Panc1 (cell line): Measurements from ENCODE around the gene PRR36. TPM values are rescaled to one million over a fixed set of nuclear protein-coding genes. Genes with fewer than 3 reads are reported as not detected.
A peak's percentile ranks its signal among the peaks of the same experiment; 100 is the strongest.

Experiments used
- ATAC-seq: fragments of 200-7000 bp; cut with Tn5 transposase; 2 replicates; pipeline ENCODE4 v1.9.1; 2020; ENCODE audit warnings: mild to moderate bottlenecking, moderate library complexity
- BruUV-seq: library from RNA; stranded (reverse); fragments of 400-500 nt; replicated peaks from 2 replicates; lab custom pipeline; 2021; lab: Mats Ljungman, UMichigan
- CTCF ChIA-PET: fragments of 300-600 bp; sonication (Branson Sonifier 250); formaldehyde crosslinking; loops from one replicate; lab custom pipeline; 2022; ENCODE audit warnings: antibody characterized with exemption; lab: Charles Lee
- POLR2A ChIA-PET: fragments of 300-600 bp; sonication (Branson Sonifier 250); formaldehyde crosslinking; loops from one replicate; lab custom pipeline; 2022; ENCODE audit warnings: antibody characterized with exemption; lab: Charles Lee
- DNase-seq: peaks from one replicate; pipeline ENCODE4 v3.0.0-alpha.2; 2010; ENCODE audit warnings: low read depth, low spot score
- H3K27ac ChIP-seq: 2 replicates; pipeline ENCODE4 v1.5.1; 2011; ENCODE audit warnings: mild to moderate bottlenecking, low read length, inconsistent platforms
- H3K27me3 ChIP-seq: fragments of 200-500 bp; sonication (Bioruptor generic); 2 replicates; pipeline ENCODE4 v1.6.0; 2014; ENCODE audit warnings: low read length, inconsistent platforms; ENCODE audit not compliant: control insufficient read depth, insufficient read depth
- H3K36me3 ChIP-seq: fragments of 200-500 bp; sonication (Bioruptor generic); 2 replicates; pipeline ENCODE4 v1.5.1; 2014; ENCODE audit warnings: inconsistent platforms, mild to moderate bottlenecking, low read length, moderate library complexity; ENCODE audit not compliant: control insufficient read depth, insufficient read depth
- H3K4me1 ChIP-seq: 2 replicates; pipeline ENCODE4 v1.5.1; 2011; ENCODE audit warnings: inconsistent platforms, mild to moderate bottlenecking, low read length, moderate library complexity; ENCODE audit not compliant: control insufficient read depth, insufficient read depth
- H3K4me3 ChIP-seq, 2 experiments: 2 replicates each; pipeline ENCODE4 v1.5.1; 2011 to 2012; ENCODE audit warnings: low read depth in 2 of 2, low read length in 2 of 2, mild to moderate bottlenecking in 2 of 2, inconsistent platforms in 1 of 2, moderate library complexity in 1 of 2
- H3K9me3 ChIP-seq: fragments of 200-500 bp; sonication (Bioruptor generic); 2 replicates; pipeline ENCODE4 v1.5.1; 2014; ENCODE audit warnings: low read depth, mild to moderate bottlenecking, inconsistent platforms, low read length, moderate library complexity; ENCODE audit not compliant: control insufficient read depth, insufficient read depth
- POLR2AphosphoS5 ChIP-seq: IDR thresholded peaks from 2 replicates; pipeline ENCODE4 v1.6.1; 2012; ENCODE audit warnings: mild to moderate bottlenecking, low read depth, low read length, moderate library complexity
- SIN3A ChIP-seq: IDR thresholded peaks from 2 replicates; pipeline ENCODE4 v1.6.1; 2012; ENCODE audit warnings: low read depth, mild to moderate bottlenecking, low read length, moderate library complexity, borderline replicate concordance; ENCODE audit not compliant: insufficient read depth
- TCF7L2 ChIP-seq: IDR thresholded peaks from 2 replicates; pipeline ENCODE4 v1.6.1; 2011; ENCODE audit warnings: mild to moderate bottlenecking, low read depth, low read length, inconsistent platforms
- in situ Hi-C: cut with HindIII; loops from 2 replicates; pipeline ENCODE4 v1.10.0; 2016; ENCODE audit warnings: low sequenced_read_pairs, low pct_unique_long_range_greater_than_20kb
- intact Hi-C: fragments of 100-400 bp; cut with micrococcal nuclease; formaldehyde crosslinking; loops from one replicate; pipeline ENCODE4 v1.10.0; 2022; ENCODE audit not compliant: unreplicated experiment
- total RNA-seq: library from RNA; stranded (reverse); gene quantifications from one replicate; pipeline ENCODE4 v1.2.1, GENCODE V29; 2021; ENCODE audit not compliant: unreplicated experiment
- TF ChIP-seq, protein P1 (sequence below): fragments of 450-650 bp; IDR thresholded peaks from 2 replicates; pipeline ENCODE4 v1.5.1; 2017; ENCODE audit warnings: mild to moderate bottlenecking
- TF ChIP-seq, protein P2 (sequence below), 2 experiments: IDR thresholded peaks; 2 replicates each; pipeline ENCODE4 v1.6.1; 2011 to 2012; ENCODE audit warnings: low read depth in 2 of 2, control low read depth in 1 of 2, low read length in 1 of 2, mild to moderate bottlenecking in 1 of 2, moderate library complexity in 1 of 2; ENCODE audit not compliant: insufficient read depth in 1 of 2

The PRR36 gene
- total RNA-seq, 1 experiment from 2014 or later: 3.7 TPM

- intact Hi-C loops (no loop called here), in situ Hi-C loops (no loop called here)
- peak overlapping the region; percentile 48; the same call in 1 of the 2 replicates for H3K27ac ChIP-seq
- no peak for DNase-seq
- no peaks in the 10 kb centered on the region; the same call in 1 of the 2 replicates for H3K36me3 ChIP-seq
- ChIA-PET POLR2A (interaction anchor here (1.3 kb wide), 1 partner anchor 27 kb away, joined by 4 read pairs; the partner anchor contains the start of gene TIMM44), CTCF (no interaction called here)
- BruUV-seq: no TSS peak
- H3K27me3 ChIP-seq: no peaks in the 10 kb centered on the region
- peak overlapping the region; percentile 61 to 62 for H3K4me3 ChIP-seq
- H3K4me1 ChIP-seq: peaks cover 10% of the 10 kb centered on the region
- TF ChIP-seq TCF7L2 (no peak), POLR2AphosphoS5 (no peak), SIN3A (0 out of 2 replicates have a peak, but pooled peaks have one; percentile 32)
- TF ChIP-seq, protein P1, sequence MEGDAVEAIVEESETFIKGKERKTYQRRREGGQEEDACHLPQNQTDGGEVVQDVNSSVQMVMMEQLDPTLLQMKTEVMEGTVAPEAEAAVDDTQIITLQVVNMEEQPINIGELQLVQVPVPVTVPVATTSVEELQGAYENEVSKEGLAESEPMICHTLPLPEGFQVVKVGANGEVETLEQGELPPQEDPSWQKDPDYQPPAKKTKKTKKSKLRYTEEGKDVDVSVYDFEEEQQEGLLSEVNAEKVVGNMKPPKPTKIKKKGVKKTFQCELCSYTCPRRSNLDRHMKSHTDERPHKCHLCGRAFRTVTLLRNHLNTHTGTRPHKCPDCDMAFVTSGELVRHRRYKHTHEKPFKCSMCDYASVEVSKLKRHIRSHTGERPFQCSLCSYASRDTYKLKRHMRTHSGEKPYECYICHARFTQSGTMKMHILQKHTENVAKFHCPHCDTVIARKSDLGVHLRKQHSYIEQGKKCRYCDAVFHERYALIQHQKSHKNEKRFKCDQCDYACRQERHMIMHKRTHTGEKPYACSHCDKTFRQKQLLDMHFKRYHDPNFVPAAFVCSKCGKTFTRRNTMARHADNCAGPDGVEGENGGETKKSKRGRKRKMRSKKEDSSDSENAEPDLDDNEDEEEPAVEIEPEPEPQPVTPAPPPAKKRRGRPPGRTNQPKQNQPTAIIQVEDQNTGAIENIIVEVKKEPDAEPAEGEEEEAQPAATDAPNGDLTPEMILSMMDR: peak; percentile 30
- H3K9me3 ChIP-seq: no peaks in the 10 kb centered on the region
- peak; percentile 13; the same call in 1 of the 2 replicates for ATAC-seq
Measured at GRCh38 chr19:7916103-7916954, 42.1 kb upstream of the PRR36 start.

DNA sequence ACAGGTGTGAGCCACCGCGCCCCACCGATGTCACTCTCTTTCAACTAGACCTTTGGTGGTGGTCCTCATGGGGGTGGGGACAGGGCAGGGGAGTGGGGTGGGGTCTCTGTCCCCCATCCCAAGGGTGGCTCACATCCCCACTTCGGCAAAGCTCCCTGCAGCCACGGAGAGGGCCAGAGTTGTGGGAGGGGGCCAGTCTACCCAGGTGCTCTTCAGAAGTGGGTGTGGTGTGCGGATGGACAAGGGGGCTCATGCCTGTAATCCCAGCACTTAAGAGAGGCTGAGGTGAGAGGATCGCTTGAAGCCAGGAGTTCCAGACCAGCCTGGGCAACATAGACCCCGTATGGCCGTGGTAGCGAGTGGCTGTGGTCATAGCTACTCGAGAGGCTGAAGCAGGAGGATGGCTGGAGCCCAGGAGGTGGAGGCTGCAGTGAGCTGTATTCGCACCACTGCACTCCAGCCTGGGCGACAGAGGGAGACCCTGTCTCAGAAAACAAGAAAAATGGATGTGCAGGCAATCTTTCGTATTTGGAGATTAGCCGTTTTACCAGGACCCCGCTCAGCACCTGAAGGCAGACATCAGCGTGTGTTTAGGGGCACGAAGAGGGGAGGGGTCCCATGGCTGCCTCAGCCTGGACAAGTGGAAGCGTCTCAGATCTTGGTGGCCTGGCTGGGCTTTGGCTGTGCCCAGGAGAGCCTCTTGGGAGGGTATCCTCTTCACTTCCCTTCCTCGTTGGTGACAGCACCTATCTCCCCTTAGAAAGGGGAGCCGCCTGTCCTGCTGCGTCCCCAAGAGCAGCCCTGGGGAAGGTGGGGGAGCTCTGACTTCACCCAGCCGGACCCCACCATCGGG is 41.3 kb upstream of the PRR36 start:
- ATAC-seq (no peak), DNase-seq (no peak)
- no peak for TF ChIP-seq POLR2AphosphoS5
- TF ChIP-seq SIN3A: no peak
- TF ChIP-seq TCF7L2: no peak
- TF ChIP-seq, protein P1: no peak
- TF ChIP-seq, protein P2, sequence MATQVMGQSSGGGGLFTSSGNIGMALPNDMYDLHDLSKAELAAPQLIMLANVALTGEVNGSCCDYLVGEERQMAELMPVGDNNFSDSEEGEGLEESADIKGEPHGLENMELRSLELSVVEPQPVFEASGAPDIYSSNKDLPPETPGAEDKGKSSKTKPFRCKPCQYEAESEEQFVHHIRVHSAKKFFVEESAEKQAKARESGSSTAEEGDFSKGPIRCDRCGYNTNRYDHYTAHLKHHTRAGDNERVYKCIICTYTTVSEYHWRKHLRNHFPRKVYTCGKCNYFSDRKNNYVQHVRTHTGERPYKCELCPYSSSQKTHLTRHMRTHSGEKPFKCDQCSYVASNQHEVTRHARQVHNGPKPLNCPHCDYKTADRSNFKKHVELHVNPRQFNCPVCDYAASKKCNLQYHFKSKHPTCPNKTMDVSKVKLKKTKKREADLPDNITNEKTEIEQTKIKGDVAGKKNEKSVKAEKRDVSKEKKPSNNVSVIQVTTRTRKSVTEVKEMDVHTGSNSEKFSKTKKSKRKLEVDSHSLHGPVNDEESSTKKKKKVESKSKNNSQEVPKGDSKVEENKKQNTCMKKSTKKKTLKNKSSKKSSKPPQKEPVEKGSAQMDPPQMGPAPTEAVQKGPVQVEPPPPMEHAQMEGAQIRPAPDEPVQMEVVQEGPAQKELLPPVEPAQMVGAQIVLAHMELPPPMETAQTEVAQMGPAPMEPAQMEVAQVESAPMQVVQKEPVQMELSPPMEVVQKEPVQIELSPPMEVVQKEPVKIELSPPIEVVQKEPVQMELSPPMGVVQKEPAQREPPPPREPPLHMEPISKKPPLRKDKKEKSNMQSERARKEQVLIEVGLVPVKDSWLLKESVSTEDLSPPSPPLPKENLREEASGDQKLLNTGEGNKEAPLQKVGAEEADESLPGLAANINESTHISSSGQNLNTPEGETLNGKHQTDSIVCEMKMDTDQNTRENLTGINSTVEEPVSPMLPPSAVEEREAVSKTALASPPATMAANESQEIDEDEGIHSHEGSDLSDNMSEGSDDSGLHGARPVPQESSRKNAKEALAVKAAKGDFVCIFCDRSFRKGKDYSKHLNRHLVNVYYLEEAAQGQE (IDR thresholded peaks at IDR 0.05; ENCODE audit: insufficient read depth in 1 of 2, low read depth in 2 of 2, low read length in 1 of 2): no peak
- BruUV-seq: no TSS peak
- CTCF ChIA-PET: no interaction called here
- Histone ChIP-seq H3K27me3 (no peaks in the 10 kb centered on the region), H3K36me3 (no peaks in the 10 kb centered on the region; the same call in 1 of the 2 replicates), H3K27ac (peak overlapping the region; percentile 48; the same call in 1 of the 2 replicates), H3K9me3 (no peaks in the 10 kb centered on the region), H3K4me3 (peak overlapping the region; percentile 42 to 61), H3K4me1 (peaks cover 10% of the 10 kb centered on the region)
- in situ Hi-C loops (no loop called here), intact Hi-C loops (no loop called here)
- POLR2A ChIA-PET: no interaction called here
